MM.1S (cell line): ENCODE measurements around the gene ZNF546.

Source experiments
- CTCF ChIP-seq: fragments of 300-600 bp; sonication (generic); IDR thresholded peaks from 2 replicates; pipeline ENCODE4 v1.5.1; 2016; ENCODE audit warnings: antibody characterized with exemption, low read length, mixed read lengths
- EZH2 ChIP-seq: fragments of 300-600 bp; sonication (generic); optimal IDR thresholded peaks from 2 replicates; pipeline ENCODE3; 2017; ENCODE audit warnings: low read depth, mild to moderate bottlenecking, antibody characterized with exemption, low read length, mixed read lengths
- EZH2phosphoT487 ChIP-seq: fragments of 300-600 bp; sonication (generic); IDR thresholded peaks from 2 replicates; pipeline ENCODE4 v1.6.1; 2018; ENCODE audit warnings: antibody characterized with exemption, low read length

- no peak for TF ChIP-seq CTCF
- TF ChIP-seq EZH2, result no peak
- no peak for TF ChIP-seq EZH2phosphoT487
These were observed 26.5 kb upstream of the ZNF546 start for GRCh38 chr19:39970425-39970674.
